Common myeloid progenitor, CD34-positive (primary cell): ENCODE results near the gene IKBKE. TPM values are rescaled to one million over a fixed set of nuclear protein-coding genes. Genes with fewer than 3 reads are reported as not detected.

Source experiments
- CTCF ChIA-PET: fragments of 350-600 bp; sonication (Branson Sonifier 250); formaldehyde crosslinking; loops from one replicate; lab custom pipeline; 2021; ENCODE audit warnings: antibody characterized with exemption; lab: Charles Lee
- POLR2A ChIA-PET: fragments of 350-600 bp; sonication (Branson Sonifier 250); formaldehyde crosslinking; loops from one replicate; lab custom pipeline; 2021; ENCODE audit warnings: antibody characterized with exemption; lab: Charles Lee
- DNase-seq, 3 donors: peaks; one replicate each; pipeline versions ENCODE4 v3.0.0 to v3.0.0-alpha.2; 2013
- H3K27ac ChIP-seq, 2 experiments: 1 replicate in 1 of 2; 2 replicates in 1 of 2; pipeline ENCODE4 v1.7.0; 2013; ENCODE audit warnings: inconsistent platforms in 2 of 2, low read length in 2 of 2, mild to moderate bottlenecking in 2 of 2, low read depth in 1 of 2, moderate library complexity in 1 of 2; ENCODE audit not compliant: severe bottlenecking in 2 of 2, insufficient read depth in 1 of 2, poor library complexity in 1 of 2
- H3K27me3 ChIP-seq, 5 experiments: replicated peaks in 2 of 5; 1 replicate in 3 of 5; 2 replicates in 2 of 5; pipeline versions ENCODE4 v1.6.1 to v1.7.0; 2013; ENCODE audit warnings: low read length in 4 of 5, mild to moderate bottlenecking in 2 of 5, moderate library complexity in 2 of 5, inconsistent platforms in 1 of 5; ENCODE audit not compliant: insufficient read depth in 5 of 5, control insufficient read depth in 4 of 5
- H3K36me3 ChIP-seq, 4 experiments: 1 replicate in 2 of 4; 2 replicates in 2 of 4; pipeline versions ENCODE4 v1.6.1 to v1.7.0; 2013; ENCODE audit warnings: low read length in 3 of 4, control low read depth in 1 of 4, mild to moderate bottlenecking in 1 of 4; ENCODE audit not compliant: control insufficient read depth in 4 of 4, insufficient read depth in 4 of 4
- H3K4me1 ChIP-seq, 4 experiments: 1 replicate in 3 of 4; 2 replicates in 1 of 4; pipeline versions ENCODE4 v1.6.1 to v1.7.1; 2013; ENCODE audit warnings: low read length in 3 of 4, mild to moderate bottlenecking in 3 of 4, control low read depth in 1 of 4, inconsistent platforms in 1 of 4, moderate library complexity in 1 of 4; ENCODE audit not compliant: control insufficient read depth in 4 of 4, insufficient read depth in 4 of 4; ENCODE audit errors: control extremely low read depth in 1 of 4
- H3K4me3 ChIP-seq, 7 experiments: 1 replicate in 4 of 7; 2 replicates in 3 of 7; pipeline versions ENCODE4 v1.5.1 to v1.7.0; 2013; ENCODE audit warnings: mild to moderate bottlenecking in 7 of 7, low read length in 6 of 7, moderate library complexity in 6 of 7, inconsistent platforms in 2 of 7, low read depth in 2 of 7, control low read depth in 1 of 7; ENCODE audit not compliant: insufficient read depth in 4 of 7, control insufficient read depth in 1 of 7; ENCODE audit errors: extremely low read depth in 1 of 7
- H3K9me3 ChIP-seq, 5 experiments: 1 replicate in 4 of 5; 2 replicates in 1 of 5; pipeline versions ENCODE4 v1.6.1 to v1.7.1; 2013; ENCODE audit warnings: low read length in 4 of 5, mild to moderate bottlenecking in 2 of 5, inconsistent platforms in 1 of 5, low read depth in 1 of 5, moderate library complexity in 1 of 5; ENCODE audit not compliant: control insufficient read depth in 4 of 5, insufficient read depth in 2 of 5; ENCODE audit errors: control extremely low read depth in 1 of 5
- WGBS: methylation state at CpG from one replicate; pipeline ENCODE4 v1.1.5; 2013; ENCODE audit not compliant: insufficient coverage; 5-methylcytosine and 5-hydroxymethylcytosine counted together
- polyA plus RNA-seq: library from polyadenylated mRNA; unstranded; fragments of 120-200 nt; gene quantifications from one replicate; pipeline ENCODE4 v1.2.1, GENCODE V29; 2013

Gene IKBKE
- 15.3 TPM for polyA plus RNA-seq

GRCh38 chr1:206469933-206470691, at the start of gene IKBKE:
Gene IKBKE, plus strand, starts transcription at chr1:206470476. Its CDS starts 2,752 bp downstream, at chr1:206473228.
- ChIA-PET POLR2A (interaction anchor here (0.6 kb wide), 1 partner anchor 36 kb away, joined by 3 read pairs; no protein-coding TSS in a partner anchor), CTCF (interaction anchor here (0.7 to 4.7 kb wide), 17 partner anchors 8 to 392 kb away, joined by 3 to 62 read pairs (median 4); no protein-coding TSS in a partner anchor)
- H3K27ac ChIP-seq, result peak within 1 kb of the TSS; percentile 30 to 73
- H3K36me3 ChIP-seq, result peaks cover 0 to 17% (median 9%) of the 10 kb centered on the region in 4 experiments
- H3K9me3 ChIP-seq, result no peaks in the 10 kb centered on the region
- peak; percentile 59 to 86 (median 85) for DNase-seq
- H3K27me3 ChIP-seq, result no peaks in the 10 kb centered on the region
- WGBS, result 38% methylated on average over 9 of the region's 10 CpGs
- H3K4me3 ChIP-seq, result peak within 1 kb of the TSS; percentile 50 to 89 (median 76)
- peaks cover 4 to 75% (median 57%) of the 10 kb centered on the region in 4 experiments for H3K4me1 ChIP-seq

GRCh38 chr1:206421616-206422340, 48.5 kb upstream of the IKBKE start:
- H3K9me3 ChIP-seq, result no peaks in the 10 kb centered on the region
- WGBS, result 100% methylated on average over 9 of the region's 11 CpGs
- H3K27ac ChIP-seq, result no peak overlapping the region
- no peaks in the 10 kb centered on the region for H3K4me1 ChIP-seq
- no peaks in the 10 kb centered on the region for H3K27me3 ChIP-seq
- POLR2A ChIA-PET, result no interaction called here
- peaks cover 15 to 36% (median 23%) of the 10 kb centered on the region in 4 experiments for H3K36me3 ChIP-seq
- no peak for DNase-seq
- no peak overlapping the region for H3K4me3 ChIP-seq
- CTCF ChIA-PET, result interaction anchor here (0.9 kb wide), 1 partner anchor 9 kb away, joined by 3 read pairs; no protein-coding TSS in a partner anchor

- Histone ChIP-seq H3K9me3 (no peaks in the 10 kb centered on the region), H3K27me3 (no peaks in the 10 kb centered on the region), H3K36me3 (peaks cover 15 to 39% (median 25%) of the 10 kb centered on the region in 4 experiments), H3K27ac (no peak overlapping the region), H3K4me1 (no peaks in the 10 kb centered on the region), H3K4me3 (no peak overlapping the region)
- CTCF ChIA-PET, result interaction anchor here (0.9 kb wide), 1 partner anchor 8 kb away, joined by 3 read pairs; no protein-coding TSS in a partner anchor
- WGBS, result 100% methylated on average over 1 of the region's 1 CpG
- POLR2A ChIA-PET, result no interaction called here
- no peak for DNase-seq
Observed at GRCh38 chr1:206422525-206422924, 47.8 kb upstream of the IKBKE start.

GRCh38 chr1:206427291-206427690, 43.0 kb upstream of the IKBKE start:
- Histone ChIP-seq H3K27me3 (no peaks in the 10 kb centered on the region), H3K9me3 (no peaks in the 10 kb centered on the region), H3K4me3 (no peak overlapping the region), H3K36me3 (peaks cover 6 to 32% (median 20%) of the 10 kb centered on the region in 4 experiments), H3K4me1 (no peaks in the 10 kb centered on the region), H3K27ac (no peak overlapping the region)
- POLR2A ChIA-PET, result no interaction called here
- 97% methylated on average over 6 of the region's 6 CpGs for WGBS
- CTCF ChIA-PET, result interaction anchor here (2.3 kb wide), 1 partner anchor 11 kb away, joined by 7 read pairs; no protein-coding TSS in a partner anchor
- no peak for DNase-seq

- WGBS, result 93% methylated on average over 4 of the region's 4 CpGs
- POLR2A ChIA-PET, result no interaction called here
Observed at GRCh38 chr1:206429421-206429820, 40.9 kb upstream of the IKBKE start.

GRCh38 chr1:206430031-206430983, 40.0 kb upstream of the IKBKE start:
- no peak overlapping the region for H3K27ac ChIP-seq
- 98% methylated on average over 6 of the region's 9 CpGs for WGBS
- peaks cover 0 to 44% (median 20%) of the 10 kb centered on the region in 4 experiments for H3K36me3 ChIP-seq
- H3K4me3 ChIP-seq, result no peak overlapping the region
- ChIA-PET CTCF (interaction anchor here (0.8 to 1.3 kb wide), 2 partner anchors 8 to 12 kb away, joined by 3 to 4 read pairs; no protein-coding TSS in a partner anchor), POLR2A (no interaction called here)
- no peaks in the 10 kb centered on the region for H3K9me3 ChIP-seq
- no peaks in the 10 kb centered on the region for H3K4me1 ChIP-seq
- DNase-seq, result no peak
- no peaks in the 10 kb centered on the region for H3K27me3 ChIP-seq

More at GRCh38 chr1:206429421-206429820, 40.9 kb upstream of the IKBKE start:
- Histone ChIP-seq H3K4me1 (no peaks in the 10 kb centered on the region), H3K36me3 (peaks cover 0 to 36% (median 20%) of the 10 kb centered on the region in 4 experiments), H3K9me3 (no peaks in the 10 kb centered on the region), H3K27me3 (no peaks in the 10 kb centered on the region), H3K4me3 (no peak overlapping the region), H3K27ac (no peak overlapping the region)
- no peak for DNase-seq
- CTCF ChIA-PET, result interaction anchor here (2.3 kb wide), 1 partner anchor 9 kb away, joined by 7 read pairs; no protein-coding TSS in a partner anchor
